ENCODE results near the gene TCF3. TPM values are rescaled to one million over a fixed set of nuclear protein-coding genes. Genes with fewer than 3 reads are reported as not detected.

TCF3 gene
- total RNA-seq, 2 donors from 2014 or later = 46.9 to 47.4 TPM

GRCh38 chr19:1636325-1637236 is 15.8 kb downstream of the TCF3 start:
- Mint-ChIP-seq H3K27me3 (no peaks in the 10 kb centered on the region), H3K4me3 (no peak overlapping the region), H3K4me1 (peaks cover 2% of the 10 kb centered on the region), H3K27ac (peak overlapping the region; percentile 51), H3K36me3 (ENCODE audit: low read depth) (peaks cover 3% of the 10 kb centered on the region)
- no peak for DNase-seq
- no peaks in the 10 kb centered on the region for H3K9me3 ChIP-seq (ENCODE audit: control insufficient read depth, low read length, poor library complexity, severe bottlenecking)
- ATAC-seq = no peak

DNA sequence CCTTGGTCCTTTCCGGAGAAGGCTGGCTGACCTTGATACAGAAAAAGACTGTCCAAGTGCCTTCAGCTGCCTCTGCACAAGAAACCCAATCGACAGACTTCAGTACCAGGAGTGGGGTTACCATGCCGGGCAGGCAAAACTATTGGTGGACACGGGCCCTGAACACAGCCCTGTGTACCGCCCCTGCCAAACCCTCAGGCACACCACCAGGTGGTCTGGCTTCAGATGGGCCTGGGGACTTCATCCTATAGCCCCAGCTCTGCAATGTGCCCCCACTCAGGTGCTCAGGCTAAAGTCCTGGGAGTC is 17.5 kb downstream of the TCF3 start:
- no peak overlapping the region for H3K27ac Mint-ChIP-seq
- ATAC-seq (no peak), DNase-seq (no peak)
- H3K27me3 Mint-ChIP-seq = no peaks in the 10 kb centered on the region
- no peaks in the 10 kb centered on the region for H3K9me3 ChIP-seq (ENCODE audit: control insufficient read depth, low read length, poor library complexity, severe bottlenecking)
- H3K4me1 Mint-ChIP-seq = peaks cover 2% of the 10 kb centered on the region
- H3K4me3 Mint-ChIP-seq = no peak overlapping the region
- peaks cover 3% of the 10 kb centered on the region for H3K36me3 Mint-ChIP-seq (ENCODE audit: low read depth)

DNA sequence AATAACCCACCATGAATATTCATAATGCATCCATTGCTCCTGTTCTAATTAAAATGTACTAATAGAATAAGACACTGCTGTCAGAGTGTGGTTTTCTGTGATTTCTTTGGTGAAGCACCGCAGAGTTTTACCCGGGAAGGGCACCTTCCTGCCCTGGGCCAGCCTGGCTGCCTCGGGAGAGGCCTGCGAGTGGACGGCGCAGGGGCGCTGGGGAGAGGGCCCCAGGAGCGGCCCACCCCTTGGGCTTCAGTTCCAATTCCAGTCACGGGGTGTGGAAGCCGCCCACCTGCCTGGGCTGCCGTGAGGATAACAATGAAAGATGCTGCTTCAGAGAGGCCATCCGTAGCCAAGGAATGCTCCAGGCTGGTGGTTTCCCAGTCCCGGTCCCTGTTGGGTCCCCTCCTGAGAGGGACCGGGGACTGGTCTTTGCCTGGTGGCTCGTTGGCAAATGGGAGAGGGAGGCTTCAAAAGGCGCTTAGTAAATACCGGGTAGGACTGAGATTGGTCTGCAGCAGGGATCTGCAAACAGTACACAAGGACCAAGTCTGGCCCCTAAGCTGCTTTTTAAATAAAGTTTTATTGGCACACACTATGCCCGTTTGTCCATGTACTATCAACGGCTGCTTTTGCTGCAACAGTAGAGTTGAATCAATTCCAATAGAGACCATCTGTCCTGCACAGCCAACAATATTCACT is 18.0 kb downstream of the TCF3 start:
- Mint-ChIP-seq H3K4me1 (no peaks in the 10 kb centered on the region), H3K36me3 (ENCODE audit: low read depth) (peaks cover 3% of the 10 kb centered on the region), H3K27me3 (no peaks in the 10 kb centered on the region), H3K4me3 (no peak overlapping the region), H3K27ac (no peak overlapping the region)
- DNase-seq = no peak
- ATAC-seq = no peak
- H3K9me3 ChIP-seq (ENCODE audit: control insufficient read depth, low read length, poor library complexity, severe bottlenecking) = no peaks in the 10 kb centered on the region

GRCh38 chr19:1633269-1633826 is 19.1 kb downstream of the TCF3 start:
- Mint-ChIP-seq H3K4me3 (no peak overlapping the region), H3K27me3 (no peaks in the 10 kb centered on the region), H3K27ac (no peak overlapping the region), H3K4me1 (no peaks in the 10 kb centered on the region), H3K36me3 (ENCODE audit: low read depth) (no peaks in the 10 kb centered on the region)
- H3K9me3 ChIP-seq (ENCODE audit: control insufficient read depth, low read length, poor library complexity, severe bottlenecking) = no peaks in the 10 kb centered on the region
- ATAC-seq (no peak), DNase-seq (no peak)

- H3K4me3 Mint-ChIP-seq = no peak overlapping the region
- no peaks in the 10 kb centered on the region for H3K9me3 ChIP-seq (ENCODE audit: control insufficient read depth, low read length, poor library complexity, severe bottlenecking)
- no peak overlapping the region for H3K27ac Mint-ChIP-seq
- H3K27me3 Mint-ChIP-seq = no peaks in the 10 kb centered on the region
- H3K36me3 Mint-ChIP-seq (ENCODE audit: low read depth) = no peaks in the 10 kb centered on the region
- ATAC-seq (no peak), DNase-seq (no peak)
- no peaks in the 10 kb centered on the region for H3K4me1 Mint-ChIP-seq
Measured at GRCh38 chr19:1632462-1633268, 19.8 kb downstream of the TCF3 start.

GRCh38 chr19:1631557-1632100 is 20.8 kb downstream of the TCF3 start:
- Mint-ChIP-seq H3K36me3 (ENCODE audit: low read depth) (no peaks in the 10 kb centered on the region), H3K27ac (no peak overlapping the region), H3K27me3 (no peaks in the 10 kb centered on the region), H3K4me1 (no peaks in the 10 kb centered on the region), H3K4me3 (no peak overlapping the region)
- ATAC-seq (no peak), DNase-seq (no peak)
- H3K9me3 ChIP-seq (ENCODE audit: control insufficient read depth, low read length, poor library complexity, severe bottlenecking) = no peaks in the 10 kb centered on the region

GRCh38 chr19:1630811-1631210 is 21.6 kb downstream of the TCF3 start:
- no peaks in the 10 kb centered on the region for H3K36me3 Mint-ChIP-seq (ENCODE audit: low read depth)
- H3K4me1 Mint-ChIP-seq = no peaks in the 10 kb centered on the region
- DNase-seq = no peak
- H3K9me3 ChIP-seq (ENCODE audit: control insufficient read depth, low read length, poor library complexity, severe bottlenecking) = no peaks in the 10 kb centered on the region
- H3K27ac Mint-ChIP-seq = no peak overlapping the region
- no peak overlapping the region for H3K4me3 Mint-ChIP-seq
- no peaks in the 10 kb centered on the region for H3K27me3 Mint-ChIP-seq
- no peak for ATAC-seq

DNA sequence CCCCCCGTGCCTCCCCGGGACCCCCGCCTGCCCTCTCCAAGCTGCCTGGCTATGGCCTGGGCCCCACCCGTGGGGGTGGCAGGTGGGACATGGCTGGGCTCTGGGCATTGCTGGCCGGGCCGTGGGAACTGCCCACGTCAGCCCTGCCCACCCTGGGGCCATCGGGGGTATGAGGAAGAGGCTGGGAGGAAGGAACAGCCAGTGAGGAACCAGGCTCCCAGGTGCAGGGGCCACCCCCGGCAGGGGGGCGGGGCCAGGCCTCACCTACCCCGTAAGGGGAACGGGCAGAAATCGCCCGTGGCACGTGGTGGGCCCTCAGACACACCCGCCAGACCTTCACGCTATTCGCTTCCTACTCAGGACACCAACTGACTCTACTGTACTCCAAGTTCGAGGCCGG is 22.4 kb downstream of the TCF3 start:
- H3K4me1 Mint-ChIP-seq = no peaks in the 10 kb centered on the region
- H3K36me3 Mint-ChIP-seq (ENCODE audit: low read depth) = no peaks in the 10 kb centered on the region
- H3K9me3 ChIP-seq (ENCODE audit: control insufficient read depth, low read length, poor library complexity, severe bottlenecking) = no peaks in the 10 kb centered on the region
- no peak for DNase-seq
- no peaks in the 10 kb centered on the region for H3K27me3 Mint-ChIP-seq
- no peak for ATAC-seq
- H3K4me3 Mint-ChIP-seq = no peak overlapping the region
- H3K27ac Mint-ChIP-seq = peak overlapping the region; percentile 24

- no peaks in the 10 kb centered on the region for H3K27me3 Mint-ChIP-seq
- H3K9me3 ChIP-seq (ENCODE audit: control insufficient read depth, low read length, poor library complexity, severe bottlenecking) = no peaks in the 10 kb centered on the region
- no peak overlapping the region for H3K4me3 Mint-ChIP-seq
- H3K27ac Mint-ChIP-seq = peak overlapping the region; percentile 24
- DNase-seq (no peak), ATAC-seq (no peak)
- H3K4me1 Mint-ChIP-seq = no peaks in the 10 kb centered on the region
- no peaks in the 10 kb centered on the region for H3K36me3 Mint-ChIP-seq (ENCODE audit: low read depth)
Measured at GRCh38 chr19:1629256-1629808, 23.1 kb downstream of the TCF3 start.

DNA sequence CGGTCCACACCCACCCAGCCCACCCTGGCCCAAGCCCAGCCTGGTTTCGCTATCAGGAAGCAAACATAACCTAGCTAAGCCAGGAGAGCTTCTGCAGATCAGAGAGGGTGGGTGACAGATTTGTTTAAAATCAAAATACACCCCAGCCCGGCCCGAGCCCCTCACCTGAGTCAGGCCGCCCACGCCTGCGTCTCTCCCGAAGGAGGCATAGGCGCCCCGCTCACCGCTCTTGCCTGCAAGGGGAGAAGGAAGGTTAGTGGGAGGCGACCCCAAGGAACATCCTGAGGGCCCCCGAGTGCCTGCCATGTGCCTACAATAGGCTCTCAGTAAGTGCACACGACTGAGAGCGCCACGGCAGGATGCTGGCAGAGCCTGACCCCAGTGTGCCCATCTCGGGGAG is 25.2 kb downstream of the TCF3 start:
- no peak for ATAC-seq
- H3K4me1 Mint-ChIP-seq = no peaks in the 10 kb centered on the region
- H3K27me3 Mint-ChIP-seq = no peaks in the 10 kb centered on the region
- H3K27ac Mint-ChIP-seq = no peak overlapping the region
- H3K9me3 ChIP-seq (ENCODE audit: control insufficient read depth, low read length, poor library complexity, severe bottlenecking) = no peaks in the 10 kb centered on the region
- no peak for DNase-seq
- no peaks in the 10 kb centered on the region for H3K36me3 Mint-ChIP-seq (ENCODE audit: low read depth)
- H3K4me3 Mint-ChIP-seq = no peak overlapping the region

DNA sequence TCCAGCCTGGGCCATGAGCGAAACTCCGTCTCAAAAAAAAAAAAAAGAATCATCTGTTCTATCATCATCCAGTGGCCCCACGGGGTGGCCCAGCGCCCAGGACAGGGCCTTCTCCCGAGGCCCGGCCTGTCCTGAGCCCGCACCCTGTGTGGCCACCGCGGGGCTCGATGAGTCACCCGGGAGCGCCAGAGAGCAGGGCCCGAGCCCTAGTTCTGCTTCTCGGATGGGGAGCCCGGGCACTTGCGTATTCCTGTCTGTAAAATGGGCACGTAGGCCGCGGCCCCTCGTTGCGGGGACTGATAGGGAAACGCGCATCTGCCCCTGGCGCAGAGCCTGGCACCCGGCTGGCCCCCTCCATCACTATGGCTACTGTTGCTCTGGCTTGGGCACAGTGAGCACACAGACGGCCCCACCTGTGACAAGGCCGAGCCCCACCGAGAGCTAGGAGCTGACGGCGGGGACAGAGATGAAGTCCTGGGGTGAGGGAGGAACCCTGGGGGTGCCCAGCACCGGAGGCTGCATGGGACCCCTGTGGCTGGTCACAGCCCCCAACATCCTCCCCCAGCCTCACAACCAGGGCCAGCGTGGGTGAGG is 25.9 kb downstream of the TCF3 start:
- no peaks in the 10 kb centered on the region for H3K4me1 Mint-ChIP-seq
- no peaks in the 10 kb centered on the region for H3K27me3 Mint-ChIP-seq
- no peaks in the 10 kb centered on the region for H3K36me3 Mint-ChIP-seq (ENCODE audit: low read depth)
- H3K4me3 Mint-ChIP-seq = no peak overlapping the region
- no peak overlapping the region for H3K27ac Mint-ChIP-seq
- ATAC-seq (no peak), DNase-seq (no peak)
- no peaks in the 10 kb centered on the region for H3K9me3 ChIP-seq (ENCODE audit: control insufficient read depth, low read length, poor library complexity, severe bottlenecking)

DNA sequence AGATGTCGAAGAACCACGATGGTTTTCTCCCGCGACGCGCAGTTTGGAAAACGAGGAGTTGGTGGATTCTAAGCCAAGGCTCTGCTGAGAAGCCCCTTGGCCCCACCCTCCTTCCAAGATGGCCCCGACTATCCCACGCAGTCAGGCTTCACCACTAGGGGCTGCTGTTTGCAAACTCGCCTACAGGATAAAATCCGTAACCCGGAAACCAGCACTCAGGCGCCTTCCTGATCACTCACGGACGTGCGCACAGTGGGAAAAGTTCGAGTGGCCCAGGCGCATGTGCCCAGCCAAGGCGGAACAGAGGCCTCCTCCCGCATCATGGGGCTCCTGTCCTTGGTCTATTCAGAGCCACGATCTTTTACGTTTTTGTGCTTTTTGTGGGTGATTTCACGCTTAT is 28.0 kb downstream of the TCF3 start:
- peak; percentile 69 for ATAC-seq
- H3K9me3 ChIP-seq (ENCODE audit: control insufficient read depth, low read length, poor library complexity, severe bottlenecking) = no peaks in the 10 kb centered on the region
- Mint-ChIP-seq H3K4me3 (no peak overlapping the region), H3K36me3 (ENCODE audit: low read depth) (no peaks in the 10 kb centered on the region), H3K27ac (no peak overlapping the region), H3K27me3 (no peaks in the 10 kb centered on the region), H3K4me1 (no peaks in the 10 kb centered on the region)
- peak in 2 of 3 donors; percentile 23 to 32 for DNase-seq
